HG03354 (cell line): ENCODE data around the gene SYS1.

Experiments used
- ATAC-seq: cut with Tn5 transposase; IDR thresholded peaks from one replicate; pipeline ENCODE4 v1.9.1; 2021; ENCODE audit warnings: mild to moderate bottlenecking; ENCODE audit not compliant: unreplicated experiment, poor library complexity, severe bottlenecking

The SYS1 gene

GRCh38 chr20:45407783-45408645 is 45.1 kb downstream of the SYS1 start, which contains the start of gene DBNDD2:
Gene DBNDD2, plus strand, starts transcription at chr20:45408289. Its CDS starts 179 bp downstream, at chr20:45408468.
- no peak for ATAC-seq

GRCh38 chr20:45408646-45409213 is 45.8 kb downstream of the SYS1 start:
- ATAC-seq, result no peak

- no peak for ATAC-seq
Observed at GRCh38 chr20:45409521-45410272, 46.7 kb downstream of the SYS1 start.

GRCh38 chr20:45410887-45411286 is 47.9 kb downstream of the SYS1 start:
- ATAC-seq, result no peak

GRCh38 chr20:45412653-45413052 is 49.7 kb downstream of the SYS1 start:
- no peak for ATAC-seq

GRCh38 chr20:45413479-45413878 is 50.5 kb downstream of the SYS1 start:
- ATAC-seq, result no peak

GRCh38 chr20:45415822-45416637 is 53.1 kb downstream of the SYS1 start, which contains the start of gene PIGT:
Gene PIGT, plus strand, starts transcription at chr20:45416141. Its CDS starts 16 bp downstream, at chr20:45416157.
- ATAC-seq, result peak; percentile 75

GRCh38 chr20:45416917-45417316 is 54.0 kb downstream of the SYS1 start:
- ATAC-seq, result no peak
